HepG2 (cell line): ENCODE data around the gene ARHGDIA. TPM values are rescaled to one million over a fixed set of nuclear protein-coding genes. Genes with fewer than 3 reads are reported as not detected.

Source experiments
- ATAC-seq: fragments of 200-7000 bp; cut with Tn5 transposase; 3 replicates; pipeline ENCODE4 v1.9.1; 2020; ENCODE audit warnings: mild to moderate bottlenecking, moderate library complexity
- BruUV-seq: library from RNA; stranded (reverse); fragments of 400-500 nt; replicated peaks from 2 replicates; lab custom pipeline; 2021; lab: Mats Ljungman, UMichigan
- CTCF ChIA-PET: fragments of 300-600 bp; formaldehyde crosslinking; extraction: SDS; loops from one replicate; lab custom pipeline; 2021; ENCODE audit warnings: low total read pairs, inconsistent platforms, low intra/inter-chr PET ratio; lab: Yijun Ruan, JAX
- POLR2A ChIA-PET: fragments of 350-600 bp; sonication (Branson Sonifier 250); formaldehyde crosslinking; loops from one replicate; lab custom pipeline; 2020; ENCODE audit warnings: antibody characterized with exemption, inconsistent platforms; lab: Yijun Ruan, JAX
- DNase-seq: peaks from one replicate; pipeline ENCODE4 v3.0.0-alpha.2; 2015; ENCODE audit warnings: low spot score
- FAIRE-seq: peaks from 3 replicates; lab custom pipeline; 2011; peaks lifted over from hg19 to GRCh38; lab: Jason Lieb, UNC
- H2AFZ ChIP-seq: one replicate; pipeline ENCODE4 v1.6.1; 2011; ENCODE audit warnings: low read length, inconsistent platforms
- H3K27ac ChIP-seq: fragments of 300-600 bp; 3 replicates; pipeline ENCODE4 v1.8.0; 2011; ENCODE audit warnings: mixed run types, mild to moderate bottlenecking, mixed read lengths, low read length, inconsistent platforms; ENCODE audit not compliant: insufficient read depth; ENCODE audit errors: extremely low read length
- H3K27me3 ChIP-seq, 2 experiments: fragments of 200-600 bp in 1 of 2; 2 replicates in 1 of 2; 3 replicates in 1 of 2; pipeline versions ENCODE4 v1.6.0 to v1.8.0; 2011; ENCODE audit warnings: low read length in 2 of 2, mild to moderate bottlenecking in 2 of 2, moderate library complexity in 2 of 2, inconsistent platforms in 1 of 2; ENCODE audit not compliant: insufficient read depth in 2 of 2, control insufficient read depth in 1 of 2
- H3K36me3 ChIP-seq, 2 experiments: fragments of 200-600 bp in 1 of 2; replicated peaks in 1 of 2; 2 replicates in 1 of 2; 3 replicates in 1 of 2; pipeline versions ENCODE4 v1.5.1 to v1.8.0; 2011; ENCODE audit warnings: low read length in 2 of 2, inconsistent platforms in 1 of 2; ENCODE audit not compliant: insufficient read depth in 2 of 2, control insufficient read depth in 1 of 2
- H3K4me1 ChIP-seq: 2 replicates; pipeline ENCODE4 v1.5.1; 2012; ENCODE audit warnings: low read length, inconsistent platforms; ENCODE audit not compliant: insufficient read depth
- H3K4me2 ChIP-seq: 2 replicates; pipeline ENCODE4 v1.6.0; 2011; ENCODE audit warnings: low read depth, low read length, inconsistent platforms
- H3K4me3 ChIP-seq, 3 experiments: fragments of 200-600 bp in 1 of 3; sonication (generic), shearing (Covaris generic) in 1 of 3; replicated peaks in 1 of 3; 2 replicates each; pipeline ENCODE4 v1.5.1; 2011 to 2016; ENCODE audit warnings: low read length in 3 of 3, inconsistent platforms in 2 of 3, low read depth in 2 of 3, mild to moderate bottlenecking in 2 of 3, control low read depth in 1 of 3, mixed read lengths in 1 of 3; ENCODE audit not compliant: insufficient read depth in 1 of 3
- H3K79me2 ChIP-seq: one replicate; pipeline ENCODE4 v1.6.1; 2011; ENCODE audit warnings: low read length, inconsistent platforms; ENCODE audit not compliant: insufficient read depth
- H3K9ac ChIP-seq: 2 replicates; pipeline ENCODE4 v1.6.0; 2011; ENCODE audit warnings: mild to moderate bottlenecking, low read depth, low read length, inconsistent platforms; ENCODE audit not compliant: insufficient read depth
- H3K9me3 ChIP-seq: 2 replicates; pipeline ENCODE4 v1.5.1; 2012; ENCODE audit warnings: mild to moderate bottlenecking, low read length
- H4K20me1 ChIP-seq: 2 replicates; pipeline ENCODE4 v1.6.0; 2011; ENCODE audit warnings: inconsistent platforms, mild to moderate bottlenecking, low read length, moderate library complexity; ENCODE audit not compliant: insufficient read depth
- AKAP8 ChIP-seq: sonication (generic); formaldehyde crosslinking; IDR thresholded peaks from 2 replicates; pipeline ENCODE4 v1.5.1; 2020; ENCODE audit warnings: mild to moderate bottlenecking, missing genetic modification reagents
- BORCS8-MEF2B ChIP-seq: sonication (generic); formaldehyde crosslinking; IDR thresholded peaks from 2 replicates; pipeline ENCODE4 v1.8.0; 2022; ENCODE audit warnings: mild to moderate bottlenecking, missing genetic modification reagents
- CHD2 ChIP-seq: IDR thresholded peaks from 2 replicates; pipeline ENCODE4 v1.6.1; 2011; ENCODE audit warnings: low read depth, low read length, improper control_type of control experiment
- LRRFIP1 ChIP-seq: sonication (generic); formaldehyde crosslinking; conservative IDR thresholded peaks from 2 replicates; pipeline ENCODE4 v1.4.0; 2020; ENCODE audit warnings: missing genetic modification reagents
- MED1 ChIP-seq: sonication (generic); formaldehyde crosslinking; IDR thresholded peaks from 2 replicates; pipeline ENCODE4 v1.4.0; 2020; ENCODE audit warnings: missing genetic modification reagents
- POLR2AphosphoS2 ChIP-seq: IDR thresholded peaks from 2 replicates; pipeline ENCODE4 v1.6.1; 2011; ENCODE audit warnings: low read depth, low read length, improper control_type of control experiment
- SPEN ChIP-seq: sonication (generic); formaldehyde crosslinking; IDR thresholded peaks from 2 replicates; pipeline ENCODE4 v1.5.1; 2020; ENCODE audit warnings: low read depth, mild to moderate bottlenecking, missing genetic modification reagents
- TBX2 ChIP-seq: sonication (generic); formaldehyde crosslinking; IDR thresholded peaks from 2 replicates; pipeline ENCODE4 v1.5.0; 2020; ENCODE audit warnings: missing genetic modification reagents, mild to moderate bottlenecking, borderline replicate concordance
- ZC3H13 ChIP-seq: sonication (generic); formaldehyde crosslinking; IDR thresholded peaks from 2 replicates; pipeline ENCODE4 v1.8.1; 2023; ENCODE audit warnings: mild to moderate bottlenecking, missing genetic modification reagents, moderate library complexity
- ZFY ChIP-seq: sonication (generic); formaldehyde crosslinking; IDR thresholded peaks from 2 replicates; pipeline ENCODE4 v1.4.0; 2020; ENCODE audit warnings: missing genetic modification reagents
- ZKSCAN8 ChIP-seq: IDR thresholded peaks from 2 replicates; pipeline ENCODE4 v1.6.1; 2016; ENCODE audit warnings: borderline replicate concordance, missing genetic modification reagents, missing compliant biosample characterization
- ZNF296 ChIP-seq: sonication (generic); formaldehyde crosslinking; conservative IDR thresholded peaks from 2 replicates; pipeline ENCODE4 v1.5.0; 2020; ENCODE audit warnings: mild to moderate bottlenecking, missing genetic modification reagents
- ZNF432 ChIP-seq: sonication (generic); formaldehyde crosslinking; IDR thresholded peaks from 2 replicates; pipeline ENCODE4 v1.5.0; 2020; ENCODE audit warnings: missing genetic modification reagents, mild to moderate bottlenecking, borderline replicate concordance
- ZNF672 ChIP-seq: sonication (generic); formaldehyde crosslinking; IDR thresholded peaks from 2 replicates; pipeline ENCODE4 v1.8.1; 2022; ENCODE audit warnings: missing genetic modification reagents
- ZNF687 ChIP-seq: sonication (generic); formaldehyde crosslinking; IDR thresholded peaks from 2 replicates; pipeline ENCODE4 v1.5.1; 2020; ENCODE audit warnings: mild to moderate bottlenecking, missing genetic modification reagents, moderate library complexity
- ZNF768 ChIP-seq: sonication (generic); formaldehyde crosslinking; IDR thresholded peaks from 2 replicates; pipeline ENCODE4 v1.4.0; 2020; ENCODE audit warnings: missing genetic modification reagents
- ZNF891 ChIP-seq: sonication (generic); formaldehyde crosslinking; IDR thresholded peaks from 2 replicates; pipeline ENCODE4 v1.5.0; 2020; ENCODE audit warnings: mild to moderate bottlenecking, missing genetic modification reagents
- WGBS: methylation state at CpG from one replicate; pipeline ENCODE4 v1.1.6; 2017; ENCODE audit warnings: low lambda C conversion rate; 5-methylcytosine and 5-hydroxymethylcytosine counted together
- in situ Hi-C: cut with HindIII; loops from 2 replicates; pipeline ENCODE4 v1.10.0; 2017; ENCODE audit warnings: low pct_unique_long_range_greater_than_20kb; ENCODE audit not compliant: extremely low pct_ligation_motif_present
- intact Hi-C: fragments of 100-400 bp; cut with micrococcal nuclease; formaldehyde crosslinking; loops from one replicate; pipeline ENCODE4 v1.10.0; 2022; ENCODE audit not compliant: unreplicated experiment
- polyA plus RNA-seq, 8 experiments: library from polyadenylated mRNA; depleted of rRNA in 3 of 8; stranded (reverse) in 7 of 8; unstranded in 1 of 8; fragments of >200 nt; fragmentation: Illumina TruSeq in 4 of 8; extraction: Trizol in 4 of 8; gene quantifications; 2 replicates each; pipeline versions ENCODE4 v1.2.1 to v1.2.3, GENCODE V29; 2011 to 2016; ENCODE audit warnings: low read depth in 4 of 8, missing spikeins in 1 of 8, mixed read lengths in 1 of 8; ENCODE audit not compliant: insufficient read depth in 1 of 8
- total RNA-seq, 5 experiments: library from RNA; depleted of rRNA; stranded (reverse); fragments of >200 nt; fragmentation: Illumina TruSeq; extraction: Trizol; gene quantifications; 2 replicates each; pipeline ENCODE4 v1.2.3, GENCODE V29; 2016; ENCODE audit warnings: low read depth in 1 of 5

Gene ARHGDIA
- total and polyA plus RNA-seq, 2 of the 13 experiments (the other 11 are each of a cell fraction or from before 2014, with no cell fraction given) = 40.0 to 64.0 TPM

GRCh38 chr17:81842725-81843504 is 28.2 kb downstream of the ARHGDIA start:
- H3K27me3 ChIP-seq = no peaks in the 10 kb centered on the region
- WGBS = 88% methylated on average over 17 of the region's 21 CpGs
- no peaks in the 10 kb centered on the region for H3K79me2 ChIP-seq
- no peak overlapping the region for H2AFZ ChIP-seq
- DNase-seq (no peak), ATAC-seq (no peak), FAIRE-seq (no peak)
- in situ Hi-C loops = no loop called here
- H3K4me1 ChIP-seq = peaks cover 26% of the 10 kb centered on the region
- POLR2A ChIA-PET = interaction anchor here (0.7 to 8.9 kb wide), 7 partner anchors 9 to 28 kb away, joined by 3 to 40 read pairs (median 6); partner anchors contain the start of genes MCRIP1 and P4HB
- no TSS peak for BruUV-seq
- peaks cover 37 to 52% of the 10 kb centered on the region in 2 experiments for H3K36me3 ChIP-seq
- no peak overlapping the region for H3K4me2 ChIP-seq
- H3K9ac ChIP-seq = no peak overlapping the region
- no peak overlapping the region for H3K4me3 ChIP-seq
- H3K9me3 ChIP-seq = no peaks in the 10 kb centered on the region
- H4K20me1 ChIP-seq = peaks cover 6% of the 10 kb centered on the region; the same call in 1 of the 2 replicates
- CTCF ChIA-PET = no interaction called here
- no peak overlapping the region for H3K27ac ChIP-seq
- intact Hi-C loops = no loop called here
- TF ChIP-seq MED1 (CRISPR knock-in tag) = no peak
- 0 out of 2 replicates have a peak, but pooled peaks have one; percentile 36 for TF ChIP-seq TBX2 (CRISPR knock-in tag)
- TF ChIP-seq ZNF296 = no peak
- no peak for TF ChIP-seq ZNF672 (CRISPR knock-in tag)
- no peak for TF ChIP-seq ZNF432 (CRISPR knock-in tag)
- TF ChIP-seq ZNF768 (CRISPR knock-in tag) = 0 out of 2 replicates have a peak, but pooled peaks have one; percentile 2
- TF ChIP-seq ZNF891 (CRISPR knock-in tag) = peak; percentile 65; the same call in 1 of the 2 replicates
- TF ChIP-seq POLR2AphosphoS2 = peak; percentile 95
- no peak for TF ChIP-seq LRRFIP1 (CRISPR knock-in tag)
- TF ChIP-seq BORCS8-MEF2B = 0 out of 2 replicates have a peak, but pooled peaks have one; percentile 31
- TF ChIP-seq ZKSCAN8 (CRISPR knock-in tag) = 0 out of 2 replicates have a peak, but pooled peaks have one; percentile 31
- TF ChIP-seq CHD2 = 0 out of 2 replicates have a peak, but pooled peaks have one; percentile 17
- TF ChIP-seq ZNF687 (CRISPR knock-in tag) = peak; percentile 31; the same call in 1 of the 2 replicates
- 0 out of 2 replicates have a peak, but pooled peaks have one; percentile 6 for TF ChIP-seq ZFY (CRISPR knock-in tag)
- TF ChIP-seq ZC3H13 (CRISPR knock-in tag) = peak; percentile 94
- TF ChIP-seq AKAP8 (CRISPR knock-in tag) = peak; percentile 70; the same call in 1 of the 2 replicates
- TF ChIP-seq SPEN (CRISPR knock-in tag) = no peak
